ENCODE data around the gene CCDC6.
"Not testable (repeated sequence)": the region's sequence is repeated elsewhere in the genome, so short reads cannot be mapped to it uniquely, and the experiment has no call there.

The CCDC6 gene

DNA sequence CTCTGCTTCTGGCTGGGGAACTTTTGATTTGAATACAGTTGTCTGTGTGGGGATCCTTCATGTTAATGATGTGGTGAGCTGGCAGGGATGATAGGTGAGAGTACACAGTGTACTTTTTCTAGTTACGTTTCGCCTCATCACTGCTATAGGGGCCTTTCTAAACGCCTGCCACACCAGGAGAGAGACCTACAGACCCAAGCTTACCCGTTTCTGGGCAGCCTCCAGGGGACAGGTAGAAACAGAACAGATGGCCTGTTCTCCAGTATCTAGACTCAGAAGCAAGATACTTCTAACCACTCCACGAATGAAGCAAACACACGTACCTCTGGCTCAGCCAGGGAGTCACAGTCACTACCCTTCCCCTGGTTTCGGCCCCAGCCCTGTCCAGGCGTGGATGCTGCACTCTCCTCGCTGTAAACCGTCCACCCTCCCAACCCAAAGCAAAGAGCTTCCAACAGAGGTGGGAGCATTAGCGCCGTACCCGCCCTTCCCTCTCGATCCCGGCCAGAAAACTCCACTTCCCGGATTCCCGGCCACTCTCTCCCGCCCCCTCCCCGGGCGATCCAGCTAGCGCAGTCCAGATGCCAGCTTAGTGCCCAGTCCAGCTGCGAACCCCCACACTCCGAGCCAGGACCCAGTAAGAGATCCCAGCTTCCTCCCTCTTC is 1.2 kb downstream of the CCDC6 start:
- DNase-seq = peak; percentile 62

GRCh38 chr10:59904426-59905065 is 1.8 kb downstream of the CCDC6 start:
- no peak for DNase-seq

- DNase-seq = no peak
These were observed 2.5 kb downstream of the CCDC6 start for GRCh38 chr10:59903871-59904270.

DNA sequence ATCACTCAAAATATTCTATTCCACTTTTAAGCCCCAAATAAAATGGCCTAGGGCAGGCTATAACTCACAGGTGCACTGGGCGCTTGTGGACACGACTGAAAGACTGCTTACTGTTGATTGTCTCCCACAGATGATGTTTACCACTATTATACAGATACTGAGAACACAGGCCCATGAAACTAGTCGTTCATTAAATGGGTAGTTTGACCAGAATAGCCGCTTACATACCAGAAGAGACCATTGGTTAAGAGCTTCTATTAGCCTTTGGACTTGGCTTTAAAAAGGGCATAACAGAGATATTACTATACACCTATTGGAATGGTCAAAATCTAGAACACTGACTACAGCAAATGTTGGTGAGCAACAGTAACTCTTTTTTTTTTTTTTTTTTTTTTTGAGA is 4.3 kb downstream of the CCDC6 start:
- DNase-seq = no peak

DNA sequence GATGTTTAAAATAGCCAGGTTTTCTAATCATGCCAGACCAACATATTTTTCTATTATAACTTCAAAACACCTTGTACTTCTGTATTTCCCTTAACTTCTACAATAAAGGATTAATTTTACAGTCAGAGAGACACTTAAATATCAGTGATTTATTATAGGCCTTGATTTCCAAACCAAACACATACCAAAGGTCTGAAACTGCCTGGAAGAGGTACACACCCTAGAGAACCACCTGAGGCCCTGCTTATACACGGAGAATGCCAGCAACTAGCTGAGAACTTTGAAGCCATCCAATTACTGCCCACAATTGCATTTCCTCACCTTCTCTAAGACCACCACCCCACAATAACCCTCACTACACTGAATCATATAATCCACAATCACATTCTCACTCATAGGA is 4.9 kb downstream of the CCDC6 start:
- DNase-seq = peak; percentile 4

GRCh38 chr10:59900048-59900727 is 6.2 kb downstream of the CCDC6 start:
- DNase-seq = peak; percentile 12

GRCh38 chr10:59898125-59898835 is 8.1 kb downstream of the CCDC6 start:
- DNase-seq = peak; percentile 56

GRCh38 chr10:59896191-59896590 is 10.2 kb downstream of the CCDC6 start:
- DNase-seq = peak; percentile 47

DNA sequence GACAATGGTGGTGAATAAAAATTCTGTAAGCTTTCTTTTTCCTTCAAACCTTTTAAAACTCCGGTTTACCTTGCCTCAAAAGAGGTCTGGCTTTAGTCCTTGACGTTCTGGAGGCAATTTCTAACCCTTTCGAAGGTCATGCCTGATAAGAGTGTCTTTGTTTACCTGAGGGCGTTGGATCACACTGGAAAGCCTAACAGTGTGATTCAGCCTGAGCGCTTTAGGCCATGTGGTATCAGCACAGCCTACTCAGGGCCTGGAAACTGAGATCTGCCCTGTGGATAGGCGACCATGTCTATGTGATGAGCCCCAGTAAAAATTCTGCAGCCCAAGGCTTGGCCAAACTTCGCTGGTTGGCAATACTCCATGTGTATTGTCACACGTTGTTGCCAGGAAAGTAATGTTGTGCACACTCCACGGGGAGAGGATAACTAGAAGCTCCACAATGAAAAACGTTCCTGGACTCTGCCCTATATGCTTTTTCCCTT is 10.7 kb downstream of the CCDC6 start:
- DNase-seq = no peak

DNA sequence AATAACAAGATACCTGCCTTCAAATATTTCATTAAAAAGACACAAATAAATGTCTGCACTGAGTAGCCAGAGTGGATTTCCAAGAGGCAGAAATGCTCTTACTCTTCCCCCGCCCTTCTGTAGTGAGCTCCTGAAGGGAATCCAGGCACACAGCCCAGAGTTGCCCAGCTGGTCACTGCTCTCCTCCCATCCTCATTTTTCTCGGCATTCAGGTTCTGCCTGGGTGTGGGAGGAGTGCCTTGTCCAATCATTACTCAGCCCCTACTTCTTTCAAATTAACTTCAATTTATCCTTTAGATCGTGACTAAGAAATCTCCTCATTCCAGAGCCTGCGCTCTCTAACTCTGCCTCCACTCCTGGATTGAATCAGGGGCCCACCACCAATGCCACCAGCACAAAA is 12.2 kb downstream of the CCDC6 start:
- peak; percentile 33 for DNase-seq

- no peak for DNase-seq
These were observed 13.7 kb downstream of the CCDC6 start for GRCh38 chr10:59892697-59893096.

GRCh38 chr10:59891936-59892335 is 14.4 kb downstream of the CCDC6 start:
- DNase-seq = no peak

GRCh38 chr10:59891349-59891748 is 15.0 kb downstream of the CCDC6 start:
- no peak for DNase-seq

GRCh38 chr10:59888781-59889435 is 17.4 kb downstream of the CCDC6 start:
- peak; percentile 66 for DNase-seq

- peak; percentile 63 for DNase-seq
These were observed 18.2 kb downstream of the CCDC6 start for GRCh38 chr10:59887972-59888640.

DNA sequence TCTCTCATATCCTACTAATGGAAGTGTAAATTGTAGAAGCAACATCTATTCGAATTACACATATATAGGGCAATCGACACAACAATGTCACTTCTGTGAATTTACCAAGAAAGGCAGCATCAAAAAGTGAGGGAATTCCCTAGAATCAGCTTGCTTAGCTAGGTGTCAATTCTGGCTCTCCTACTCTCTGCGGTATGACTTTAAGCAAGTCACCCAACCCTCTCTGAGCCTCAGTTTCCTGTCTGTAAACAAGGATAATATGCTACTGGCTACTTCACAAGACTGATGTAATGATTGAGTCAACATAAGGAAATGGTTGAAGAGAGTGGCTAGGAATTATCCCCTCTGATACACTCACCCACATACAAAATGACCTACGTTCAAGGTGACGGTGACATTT is 19.4 kb downstream of the CCDC6 start:
- no peak for DNase-seq

DNA sequence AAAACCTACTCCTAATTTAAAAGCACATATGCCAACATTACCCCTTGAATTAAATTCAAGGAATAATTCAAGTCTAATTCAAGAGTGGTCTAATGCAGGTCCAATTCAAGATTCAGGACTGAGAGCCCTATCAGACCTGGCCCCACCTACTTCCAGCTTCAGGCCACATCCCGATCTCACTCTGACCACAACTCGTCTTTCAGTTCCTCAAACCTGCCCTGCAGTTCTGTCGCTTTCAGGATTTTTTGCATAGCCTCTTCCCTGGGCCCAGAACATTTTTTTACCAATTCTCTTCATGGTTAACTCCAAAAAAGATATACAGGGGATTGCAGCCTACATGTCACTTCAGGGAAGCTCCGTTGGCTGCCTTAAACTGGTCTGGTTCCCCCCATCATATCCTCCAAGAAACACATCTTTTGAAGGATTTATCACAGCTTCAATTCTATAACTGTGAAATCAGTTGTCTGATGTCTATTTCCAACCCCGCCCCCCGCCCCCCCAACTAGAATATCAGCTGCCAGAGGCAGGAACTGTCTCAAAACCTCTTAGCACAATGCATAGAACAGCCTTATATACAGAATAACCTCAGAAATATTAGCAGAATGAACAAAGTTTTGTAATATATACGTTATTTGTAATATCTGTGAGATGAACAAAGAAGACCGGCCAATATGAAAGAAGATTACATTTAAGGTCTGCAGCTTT is 20.8 kb downstream of the CCDC6 start:
- DNase-seq = no peak

- DNase-seq = not testable (repeated sequence)
These were observed 21.5 kb downstream of the CCDC6 start for GRCh38 chr10:59884893-59885292.

DNA sequence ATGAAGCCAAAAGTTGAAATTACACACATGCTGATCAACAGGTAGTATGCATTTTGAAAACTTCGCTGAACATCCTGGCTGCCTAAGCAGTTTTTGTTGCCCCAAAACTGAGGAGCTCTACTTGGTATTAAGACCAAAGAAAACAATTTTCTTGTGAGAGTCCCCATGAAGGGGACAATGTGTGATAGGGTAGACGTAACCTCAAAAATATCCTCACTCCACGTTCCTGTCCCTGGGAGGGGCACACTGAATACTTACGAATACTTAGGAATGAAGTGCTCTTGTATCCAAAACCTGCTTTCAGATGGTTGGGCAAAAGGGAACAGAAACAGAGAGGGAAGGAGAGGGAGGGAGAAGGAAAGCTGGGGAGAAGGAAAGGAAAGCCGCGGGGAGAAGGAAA is 24.7 kb downstream of the CCDC6 start:
- DNase-seq = no peak

GRCh38 chr10:59880971-59881510 is 25.3 kb downstream of the CCDC6 start:
- no peak for DNase-seq

DNA sequence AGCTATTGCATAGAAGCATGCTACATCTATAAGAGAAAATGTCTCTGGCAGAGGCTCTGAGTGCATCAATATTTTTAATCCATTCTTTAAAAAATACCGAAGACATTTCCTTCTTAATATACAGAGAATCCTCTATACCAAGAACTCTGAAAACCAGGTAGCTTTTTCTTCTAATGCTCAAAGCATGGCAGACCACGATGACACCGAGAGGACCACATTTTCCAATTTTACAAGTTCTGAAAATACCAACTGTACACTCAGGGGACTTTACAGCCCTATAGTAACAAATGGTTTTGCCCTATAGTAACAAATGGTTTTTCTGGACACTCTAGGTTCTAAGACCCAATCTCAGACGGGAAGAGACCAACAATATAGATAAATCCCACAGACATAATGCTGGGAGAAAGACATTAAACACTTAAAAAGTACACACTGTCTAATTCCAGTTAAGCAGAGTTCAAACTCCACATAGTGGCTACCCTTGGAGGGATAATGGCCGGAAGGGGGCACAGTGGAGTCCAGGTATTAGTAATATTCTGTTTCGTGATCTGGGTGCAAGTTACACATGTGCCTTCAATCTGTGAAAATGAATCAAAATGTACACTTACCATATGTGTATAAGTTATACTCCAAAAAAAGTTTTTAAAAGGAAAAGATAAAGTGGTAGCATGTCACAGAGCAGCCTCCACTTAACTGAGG is 26.2 kb downstream of the CCDC6 start:
- no peak for DNase-seq
